GM21529 (cell line): ENCODE results near the gene ACVR1.
"Not testable (repeated sequence)": the region's sequence is repeated elsewhere in the genome, so short reads cannot be mapped to it uniquely, and the experiment has no call there.

Experiments
- ATAC-seq: cut with Tn5 transposase; IDR thresholded peaks from one replicate; pipeline ENCODE4 v1.9.1; 2021; ENCODE audit not compliant: unreplicated experiment

The ACVR1 gene

GRCh38 chr2:157894694-157895435 is 18.7 kb upstream of the ACVR1 start:
- ATAC-seq: no peak

- no peak for ATAC-seq
Observed at GRCh38 chr2:157893611-157894010, 17.5 kb upstream of the ACVR1 start.

GRCh38 chr2:157891643-157892041 is 15.5 kb upstream of the ACVR1 start:
- ATAC-seq: no peak

GRCh38 chr2:157890969-157891642 is 15.0 kb upstream of the ACVR1 start:
- no peak for ATAC-seq

GRCh38 chr2:157887946-157888345 is 11.8 kb upstream of the ACVR1 start:
- ATAC-seq: no peak

- not testable (repeated sequence) for ATAC-seq
Observed at GRCh38 chr2:157884533-157884932, 8.4 kb upstream of the ACVR1 start.

- ATAC-seq: no peak
Observed at GRCh38 chr2:157880927-157881326, 4.8 kb upstream of the ACVR1 start.

- ATAC-seq: no peak
Observed at GRCh38 chr2:157877761-157878400, 1.8 kb upstream of the ACVR1 start.

- ATAC-seq: no peak
Observed at GRCh38 chr2:157876786-157877138, 632 bp upstream of the ACVR1 start.

GRCh38 chr2:157875641-157876065 is 477 bp downstream of the ACVR1 start:
- peak; percentile 41 for ATAC-seq

GRCh38 chr2:157874997-157875640 is 1.0 kb downstream of the ACVR1 start:
- no peak for ATAC-seq

GRCh38 chr2:157874348-157874747 is 1.8 kb downstream of the ACVR1 start:
- ATAC-seq: no peak

GRCh38 chr2:157872791-157873190 is 3.3 kb downstream of the ACVR1 start:
- no peak for ATAC-seq

GRCh38 chr2:157871415-157871814 is 4.7 kb downstream of the ACVR1 start:
- no peak for ATAC-seq

GRCh38 chr2:157868993-157869392 is 7.1 kb downstream of the ACVR1 start:
- ATAC-seq: no peak

- no peak for ATAC-seq
Observed at GRCh38 chr2:157867703-157868102, 8.4 kb downstream of the ACVR1 start.

- no peak for ATAC-seq
Observed at GRCh38 chr2:157866666-157867642, 9.2 kb downstream of the ACVR1 start.

- ATAC-seq: no peak
Observed at GRCh38 chr2:157866202-157866601, 9.9 kb downstream of the ACVR1 start.

GRCh38 chr2:157864857-157865430 is 11.2 kb downstream of the ACVR1 start:
- no peak for ATAC-seq

GRCh38 chr2:157858846-157859245 is 17.3 kb downstream of the ACVR1 start:
- no peak for ATAC-seq
